ENCODE results near the gene PLPP7.
"Not testable (repeated sequence)": the region's sequence is repeated elsewhere in the genome, so short reads cannot be mapped to it uniquely, and the experiment has no call there.

The PLPP7 gene

GRCh38 chr9:131333771-131334628, 44.5 kb downstream of the PLPP7 start:
- H3K4me3 ChIP-seq (ENCODE audit: low read depth, low read length), result no peak overlapping the region
- no peak for TF ChIP-seq MYC (IDR thresholded peaks at IDR 0.05; ENCODE audit: low read depth, low read length)
- TF ChIP-seq, protein P1, sequence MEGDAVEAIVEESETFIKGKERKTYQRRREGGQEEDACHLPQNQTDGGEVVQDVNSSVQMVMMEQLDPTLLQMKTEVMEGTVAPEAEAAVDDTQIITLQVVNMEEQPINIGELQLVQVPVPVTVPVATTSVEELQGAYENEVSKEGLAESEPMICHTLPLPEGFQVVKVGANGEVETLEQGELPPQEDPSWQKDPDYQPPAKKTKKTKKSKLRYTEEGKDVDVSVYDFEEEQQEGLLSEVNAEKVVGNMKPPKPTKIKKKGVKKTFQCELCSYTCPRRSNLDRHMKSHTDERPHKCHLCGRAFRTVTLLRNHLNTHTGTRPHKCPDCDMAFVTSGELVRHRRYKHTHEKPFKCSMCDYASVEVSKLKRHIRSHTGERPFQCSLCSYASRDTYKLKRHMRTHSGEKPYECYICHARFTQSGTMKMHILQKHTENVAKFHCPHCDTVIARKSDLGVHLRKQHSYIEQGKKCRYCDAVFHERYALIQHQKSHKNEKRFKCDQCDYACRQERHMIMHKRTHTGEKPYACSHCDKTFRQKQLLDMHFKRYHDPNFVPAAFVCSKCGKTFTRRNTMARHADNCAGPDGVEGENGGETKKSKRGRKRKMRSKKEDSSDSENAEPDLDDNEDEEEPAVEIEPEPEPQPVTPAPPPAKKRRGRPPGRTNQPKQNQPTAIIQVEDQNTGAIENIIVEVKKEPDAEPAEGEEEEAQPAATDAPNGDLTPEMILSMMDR (IDR thresholded peaks at IDR 0.05; ENCODE audit: low read depth, low read length), result no peak
- TF ChIP-seq POLR2A (IDR thresholded peaks at IDR 0.05; ENCODE audit: extremely low read depth, insufficient read length), result no peak
- no peak for DNase-seq (ENCODE audit: low read depth)

DNA sequence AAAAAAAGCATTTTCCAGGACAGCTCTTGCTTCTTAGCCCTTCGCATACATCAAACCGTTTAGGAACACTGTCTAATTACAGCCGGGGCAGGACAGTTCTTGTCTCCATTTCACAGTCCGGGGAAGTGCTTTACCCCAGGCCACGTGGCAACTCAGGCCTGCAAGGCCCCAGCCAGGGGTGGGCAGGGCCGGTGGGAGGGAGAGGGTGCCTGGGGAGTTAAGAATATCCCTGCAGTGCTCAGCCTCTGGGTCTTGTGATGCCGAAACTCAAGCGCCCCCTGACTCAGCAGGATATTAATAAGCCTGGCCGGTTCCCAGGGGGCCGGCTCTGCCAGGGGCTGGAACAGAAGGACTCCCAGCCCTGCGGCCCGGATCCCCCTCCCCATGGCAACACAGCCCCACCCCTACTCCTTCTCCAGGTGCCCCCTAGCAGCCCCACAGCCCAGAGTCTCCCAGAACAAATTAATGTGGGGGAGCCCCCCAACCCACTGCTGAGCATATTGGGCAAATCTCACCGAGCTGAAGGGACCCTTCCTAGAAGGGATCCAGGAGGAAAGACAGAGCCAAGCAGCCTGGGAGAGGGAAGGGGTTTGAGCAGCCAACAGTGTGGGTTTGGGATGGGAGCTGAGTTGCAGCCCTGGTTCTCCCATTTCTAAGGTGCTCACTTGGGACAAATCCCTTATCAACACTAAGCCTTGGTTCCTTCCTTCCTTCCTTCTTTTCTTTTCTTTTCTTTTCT, 45.3 kb downstream of the PLPP7 start:
- DNase-seq (ENCODE audit: low read depth), result no peak
- H3K4me3 ChIP-seq (ENCODE audit: low read depth, low read length), result no peak overlapping the region
- TF ChIP-seq, protein P1 (IDR thresholded peaks at IDR 0.05; ENCODE audit: low read depth, low read length), result no peak
- TF ChIP-seq POLR2A (IDR thresholded peaks at IDR 0.05; ENCODE audit: extremely low read depth, insufficient read length) (no peak), MYC (IDR thresholded peaks at IDR 0.05; ENCODE audit: low read depth, low read length) (no peak)
- TF ChIP-seq, protein P2, sequence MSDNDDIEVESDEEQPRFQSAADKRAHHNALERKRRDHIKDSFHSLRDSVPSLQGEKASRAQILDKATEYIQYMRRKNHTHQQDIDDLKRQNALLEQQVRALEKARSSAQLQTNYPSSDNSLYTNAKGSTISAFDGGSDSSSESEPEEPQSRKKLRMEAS (IDR thresholded peaks at IDR 0.05; ENCODE audit: low read depth, low read length), result no peak

DNA sequence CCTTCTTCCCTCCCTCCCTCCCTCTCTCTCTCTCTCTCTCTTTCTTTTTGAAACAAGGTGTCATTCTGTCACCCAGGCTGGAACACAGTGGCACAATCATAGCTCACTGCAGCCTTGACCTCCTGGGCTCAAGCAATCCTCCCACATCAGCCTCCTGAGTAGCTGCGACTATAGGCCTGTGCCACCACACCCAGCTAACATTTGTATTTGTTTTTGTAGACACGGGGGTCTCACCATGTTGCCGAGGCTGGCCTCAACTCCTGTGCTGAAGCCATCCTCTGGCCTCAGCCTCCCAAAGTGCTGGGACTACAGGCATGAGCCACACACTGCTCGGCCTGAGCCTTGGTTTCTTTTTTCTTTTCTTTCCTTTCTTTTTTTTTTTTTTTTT, 45.8 kb downstream of the PLPP7 start:
- TF ChIP-seq POLR2A (IDR thresholded peaks at IDR 0.05; ENCODE audit: extremely low read depth, insufficient read length), result no peak
- no peak overlapping the region for H3K4me3 ChIP-seq (ENCODE audit: low read depth, low read length)
- DNase-seq (ENCODE audit: low read depth), result no peak

DNA sequence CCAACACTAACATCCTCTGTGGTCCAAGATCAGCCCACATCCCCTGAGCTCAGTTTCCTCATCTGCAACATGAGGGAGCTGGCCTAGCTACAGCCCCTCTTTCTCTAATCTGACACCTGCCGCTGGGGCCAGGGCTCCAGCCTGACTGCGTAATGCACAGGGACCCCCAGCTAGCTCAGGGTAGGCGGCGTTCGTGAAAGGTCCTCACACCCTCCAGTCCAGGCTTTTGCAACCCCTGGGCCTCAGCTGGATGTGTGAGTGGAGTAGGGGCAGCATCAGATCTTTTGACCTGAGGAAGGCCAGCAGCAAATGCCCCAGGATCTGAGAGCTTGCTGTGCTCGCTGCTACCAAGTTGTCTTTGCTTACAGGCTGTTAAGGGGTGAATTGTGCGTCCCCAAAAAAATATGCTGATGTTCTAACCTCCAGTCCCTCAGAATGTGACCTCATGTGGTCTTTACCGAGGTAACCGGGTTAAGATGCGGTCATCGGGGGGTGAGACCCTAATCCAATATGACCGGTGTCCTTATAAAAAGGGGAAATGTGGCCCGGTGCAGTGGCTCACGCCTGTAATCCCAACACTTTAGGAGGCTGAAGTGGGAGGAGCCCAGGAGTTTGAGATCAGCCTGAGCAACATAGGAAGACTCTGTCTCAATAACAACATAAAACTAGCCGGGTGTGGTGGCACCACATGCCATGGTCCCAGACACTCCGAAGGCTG, 47.8 kb downstream of the PLPP7 start:
- H3K4me3 ChIP-seq (ENCODE audit: low read depth, low read length), result no peak overlapping the region
- TF ChIP-seq, protein P1 (IDR thresholded peaks at IDR 0.05; ENCODE audit: low read depth, low read length), result no peak
- TF ChIP-seq POLR2A (IDR thresholded peaks at IDR 0.05; ENCODE audit: extremely low read depth, insufficient read length), result no peak
- no peak for TF ChIP-seq MYC (IDR thresholded peaks at IDR 0.05; ENCODE audit: low read depth, low read length)
- TF ChIP-seq, protein P2 (IDR thresholded peaks at IDR 0.05; ENCODE audit: low read depth, low read length), result no peak
- no peak for DNase-seq (ENCODE audit: low read depth)

GRCh38 chr9:131339212-131339611, 49.7 kb downstream of the PLPP7 start:
- not testable (repeated sequence) for H3K4me3 ChIP-seq (ENCODE audit: low read depth, low read length); DNase-seq (ENCODE audit: low read depth)

- not testable (repeated sequence) for DNase-seq (ENCODE audit: low read depth); H3K4me3 ChIP-seq (ENCODE audit: low read depth, low read length)
These were observed 55.5 kb downstream of the PLPP7 start for GRCh38 chr9:131344931-131345535.

- no peak for DNase-seq (ENCODE audit: low read depth)
- TF ChIP-seq MYC (IDR thresholded peaks at IDR 0.05; ENCODE audit: low read depth, low read length) (no peak), POLR2A (IDR thresholded peaks at IDR 0.05; ENCODE audit: extremely low read depth, insufficient read length) (no peak)
- H3K4me3 ChIP-seq (ENCODE audit: low read depth, low read length), result no peak overlapping the region
These were observed 57.0 kb downstream of the PLPP7 start for GRCh38 chr9:131346559-131346958.
